MM.1S (cell line): ENCODE measurements around the gene PBXIP1.

ENCODE experiments used
- DNase-seq: peaks from one replicate; pipeline ENCODE4 v3.0.0-alpha.2; 2015
- H2AFZ ChIP-seq: fragments of 300-600 bp; sonication (generic); 2 replicates; pipeline ENCODE4 v1.6.0; 2016; ENCODE audit warnings: antibody characterized with exemption, low read length
- H3F3A ChIP-seq: fragments of 300-600 bp; sonication (generic); 2 replicates; pipeline ENCODE4 v1.6.1; 2016; ENCODE audit warnings: mild to moderate bottlenecking, antibody characterized with exemption, low read length, moderate library complexity, mixed read lengths; ENCODE audit not compliant: insufficient read depth
- H3K27ac ChIP-seq: fragments of 300-600 bp; sonication (generic); 2 replicates; pipeline ENCODE4 v1.5.1; 2016; ENCODE audit warnings: mild to moderate bottlenecking, low read length
- H3K27me3 ChIP-seq: fragments of 300-600 bp; sonication (generic); replicated peaks from 2 replicates; pipeline ENCODE4 v1.6.0; 2016; ENCODE audit warnings: low read length; ENCODE audit not compliant: insufficient read depth
- H3K36me3 ChIP-seq: fragments of 300-600 bp; sonication (generic); replicated peaks from 2 replicates; pipeline ENCODE4 v1.6.1; 2016; ENCODE audit warnings: mild to moderate bottlenecking, low read length, mixed read lengths; ENCODE audit not compliant: insufficient read depth
- H3K4me1 ChIP-seq: fragments of 300-600 bp; sonication (generic); 2 replicates; pipeline ENCODE4 v1.6.1; 2016; ENCODE audit warnings: low read length, mixed read lengths
- H3K4me2 ChIP-seq: fragments of 300-600 bp; sonication (generic); 2 replicates; pipeline ENCODE4 v1.6.0; 2016; ENCODE audit warnings: low read depth, low read length
- H3K4me3 ChIP-seq: fragments of 300-600 bp; sonication (generic); 2 replicates; pipeline ENCODE4 v1.5.1; 2016; ENCODE audit warnings: low read length, mixed read lengths
- H3K79me2 ChIP-seq: fragments of 300-600 bp; sonication (generic); 2 replicates; pipeline ENCODE4 v1.6.1; 2016; ENCODE audit warnings: mixed run types, low read length, mixed read lengths
- H3K9ac ChIP-seq: fragments of 300-600 bp; sonication (generic); 2 replicates; pipeline ENCODE4 v1.6.1; 2016; ENCODE audit warnings: low read length, mixed read lengths
- H3K9me2 ChIP-seq: fragments of 300-600 bp; sonication (generic); replicated peaks from 2 replicates; pipeline ENCODE4 v1.6.1; 2016; ENCODE audit warnings: mild to moderate bottlenecking, low read length, mixed read lengths; ENCODE audit not compliant: insufficient read depth
- H3K9me3 ChIP-seq: fragments of 300-600 bp; sonication (generic); replicated peaks from 2 replicates; pipeline ENCODE4 v1.6.1; 2016; ENCODE audit warnings: mild to moderate bottlenecking, low read length, mixed read lengths; ENCODE audit not compliant: insufficient read depth
- H4K20me1 ChIP-seq: fragments of 300-600 bp; sonication (generic); 2 replicates; pipeline ENCODE4 v1.6.1; 2016; ENCODE audit warnings: mild to moderate bottlenecking, low read length, moderate library complexity, mixed read lengths; ENCODE audit not compliant: insufficient read depth
- EZH2 ChIP-seq: fragments of 300-600 bp; sonication (generic); optimal IDR thresholded peaks from 2 replicates; pipeline ENCODE3; 2017; ENCODE audit warnings: low read depth, mild to moderate bottlenecking, antibody characterized with exemption, low read length, mixed read lengths
- EZH2phosphoT487 ChIP-seq: fragments of 300-600 bp; sonication (generic); IDR thresholded peaks from 2 replicates; pipeline ENCODE4 v1.6.1; 2018; ENCODE audit warnings: antibody characterized with exemption, low read length
- TF ChIP-seq, protein P1 (sequence below): fragments of 300-600 bp; sonication (generic); IDR thresholded peaks from 2 replicates; pipeline ENCODE4 v1.5.1; 2016; ENCODE audit warnings: antibody characterized with exemption, low read length, mixed read lengths

The PBXIP1 gene

DNA sequence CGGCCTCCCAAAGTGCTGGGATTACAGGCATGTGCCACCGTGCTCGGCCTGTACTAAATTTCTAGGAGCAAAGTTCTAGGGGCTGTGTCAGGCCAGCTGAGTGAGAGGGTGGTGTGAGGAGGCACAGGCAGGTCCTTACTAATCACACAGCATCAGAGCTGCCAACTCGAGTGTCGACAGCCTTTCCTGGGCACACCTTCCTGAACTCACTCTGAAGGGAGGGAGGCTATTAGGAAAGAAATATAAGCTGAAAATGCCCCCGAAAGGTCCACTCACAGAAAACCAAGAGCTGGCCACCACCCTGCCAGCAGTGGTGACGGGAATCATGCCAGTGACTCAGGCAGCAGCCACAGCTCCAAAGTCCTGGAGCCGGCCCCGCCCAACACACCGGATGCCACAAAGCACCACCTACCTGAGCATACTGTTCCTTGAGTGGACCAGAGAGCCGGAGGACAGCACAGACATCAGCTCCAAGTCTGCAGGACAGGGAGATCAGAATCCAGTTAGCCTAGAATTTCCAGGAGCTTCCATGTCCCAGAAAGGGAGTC, 23.9 kb downstream of the PBXIP1 start:
- H3K27ac ChIP-seq: no peak overlapping the region
- no peak overlapping the region for H3K9ac ChIP-seq
- no peaks in the 10 kb centered on the region for H3K36me3 ChIP-seq

DNA sequence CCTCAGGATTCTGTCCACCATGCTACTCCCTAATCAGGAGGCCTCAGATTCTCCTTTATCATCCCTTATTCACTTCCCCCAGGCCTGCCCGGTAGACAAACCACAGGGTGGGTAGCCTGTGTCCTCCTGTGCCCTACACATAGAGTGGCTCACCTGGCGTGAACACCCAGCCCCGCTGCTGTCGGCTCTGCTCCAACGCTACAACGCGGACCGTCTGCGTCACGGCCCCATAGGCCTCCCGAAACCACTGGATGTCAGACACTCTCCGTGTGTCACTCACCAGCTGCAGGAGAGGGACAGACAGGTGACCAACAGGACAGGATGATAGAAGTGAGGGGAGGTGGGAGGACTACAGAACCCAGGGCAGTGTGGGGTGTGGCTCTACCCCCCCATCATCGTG, 29.7 kb downstream of the PBXIP1 start:
- H3K27ac ChIP-seq: no peak overlapping the region
- no peak overlapping the region for H3K9ac ChIP-seq
- no peaks in the 10 kb centered on the region for H3K27me3 ChIP-seq
- H3K4me1 ChIP-seq: no peaks in the 10 kb centered on the region
- no peak overlapping the region for H2AFZ ChIP-seq
- no peaks in the 10 kb centered on the region for H3K9me2 ChIP-seq
- H3K36me3 ChIP-seq: no peaks in the 10 kb centered on the region; the same call in 1 of the 2 replicates
- no peaks in the 10 kb centered on the region for H3F3A ChIP-seq
- H3K9me3 ChIP-seq: no peaks in the 10 kb centered on the region
- TF ChIP-seq EZH2phosphoT487 (no peak), EZH2 (no peak)
- TF ChIP-seq, protein P1, sequence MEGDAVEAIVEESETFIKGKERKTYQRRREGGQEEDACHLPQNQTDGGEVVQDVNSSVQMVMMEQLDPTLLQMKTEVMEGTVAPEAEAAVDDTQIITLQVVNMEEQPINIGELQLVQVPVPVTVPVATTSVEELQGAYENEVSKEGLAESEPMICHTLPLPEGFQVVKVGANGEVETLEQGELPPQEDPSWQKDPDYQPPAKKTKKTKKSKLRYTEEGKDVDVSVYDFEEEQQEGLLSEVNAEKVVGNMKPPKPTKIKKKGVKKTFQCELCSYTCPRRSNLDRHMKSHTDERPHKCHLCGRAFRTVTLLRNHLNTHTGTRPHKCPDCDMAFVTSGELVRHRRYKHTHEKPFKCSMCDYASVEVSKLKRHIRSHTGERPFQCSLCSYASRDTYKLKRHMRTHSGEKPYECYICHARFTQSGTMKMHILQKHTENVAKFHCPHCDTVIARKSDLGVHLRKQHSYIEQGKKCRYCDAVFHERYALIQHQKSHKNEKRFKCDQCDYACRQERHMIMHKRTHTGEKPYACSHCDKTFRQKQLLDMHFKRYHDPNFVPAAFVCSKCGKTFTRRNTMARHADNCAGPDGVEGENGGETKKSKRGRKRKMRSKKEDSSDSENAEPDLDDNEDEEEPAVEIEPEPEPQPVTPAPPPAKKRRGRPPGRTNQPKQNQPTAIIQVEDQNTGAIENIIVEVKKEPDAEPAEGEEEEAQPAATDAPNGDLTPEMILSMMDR: no peak
- H3K79me2 ChIP-seq: no peaks in the 10 kb centered on the region
- no peak overlapping the region for H3K4me3 ChIP-seq
- no peak overlapping the region for H3K4me2 ChIP-seq
- no peak for DNase-seq
- no peaks in the 10 kb centered on the region for H4K20me1 ChIP-seq

More for the DNA sequence above, 23.9 kb downstream of the PBXIP1 start:
- H3K4me3 ChIP-seq: no peak overlapping the region
- H4K20me1 ChIP-seq: no peaks in the 10 kb centered on the region
- H2AFZ ChIP-seq: no peak overlapping the region
- H3K4me2 ChIP-seq: no peak overlapping the region
- no peak for DNase-seq
- H3K79me2 ChIP-seq: peaks cover 20% of the 10 kb centered on the region
- TF ChIP-seq EZH2phosphoT487: no peak
- TF ChIP-seq, protein P1: no peak
- no peak for TF ChIP-seq EZH2
- no peaks in the 10 kb centered on the region for H3K9me2 ChIP-seq
- peaks cover 10% of the 10 kb centered on the region for H3F3A ChIP-seq
- peaks cover 11% of the 10 kb centered on the region for H3K4me1 ChIP-seq
- no peaks in the 10 kb centered on the region for H3K27me3 ChIP-seq
- H3K9me3 ChIP-seq: no peaks in the 10 kb centered on the region

GRCh38 chr1:154925335-154926170, 30.3 kb downstream of the PBXIP1 start:
- TF ChIP-seq EZH2phosphoT487: no peak
- TF ChIP-seq, protein P1: no peak
- TF ChIP-seq EZH2: no peak
- Histone ChIP-seq H3K27ac (no peak overlapping the region), H3K4me2 (no peak overlapping the region)

More at GRCh38 chr1:154925335-154926170, 30.3 kb downstream of the PBXIP1 start:
- Histone ChIP-seq H3K9me2 (no peaks in the 10 kb centered on the region), H2AFZ (no peak overlapping the region), H3K9ac (no peak overlapping the region), H3K36me3 (no peaks in the 10 kb centered on the region; the same call in 1 of the 2 replicates), H4K20me1 (no peaks in the 10 kb centered on the region), H3K4me3 (no peak overlapping the region), H3K9me3 (no peaks in the 10 kb centered on the region), H3F3A (no peaks in the 10 kb centered on the region), H3K79me2 (no peaks in the 10 kb centered on the region), H3K4me1 (no peaks in the 10 kb centered on the region), H3K27me3 (no peaks in the 10 kb centered on the region)
- no peak for DNase-seq
